Breast epithelium (tissue), 3 donors: ENCODE results near the gene KIF22.

Experiments used
- CTCF ChIP-seq, 3 donors: fragments of 450-650 bp; IDR thresholded peaks; one replicate each; pipeline ENCODE4 v1.5.1; 2016 to 2017; ENCODE audit warnings: antibody characterized with exemption in 3 of 3, mild to moderate bottlenecking in 3 of 3, moderate library complexity in 3 of 3
- POLR2AphosphoS5 ChIP-seq, 3 donors: sonication (generic); formaldehyde crosslinking; IDR thresholded peaks; one replicate each; pipeline ENCODE4 v1.6.1; 2017; ENCODE audit warnings: antibody characterized with exemption in 3 of 3

GRCh38 chr16:29849505-29849904 is 59.0 kb downstream of the KIF22 start:
- TF ChIP-seq CTCF (IDR thresholded peaks at IDR 0.05), result no peak
- no peak for TF ChIP-seq POLR2AphosphoS5 (IDR thresholded peaks at IDR 0.05)
